Esophagus muscularis mucosa (tissue), 4 donors: ENCODE data around the gene CDH4.

Source experiments
- EP300 ChIP-seq: sonication (generic); formaldehyde crosslinking; IDR thresholded peaks from one replicate; pipeline ENCODE4 v1.6.1; 2017; ENCODE audit warnings: antibody characterized with exemption
- POLR2A ChIP-seq: fragments of 450-650 bp; IDR thresholded peaks from one replicate; pipeline ENCODE4 v1.6.1; 2017; ENCODE audit warnings: antibody characterized with exemption, moderate library complexity, mild to moderate bottlenecking, low read depth
- POLR2AphosphoS5 ChIP-seq, 2 donors: sonication (generic); formaldehyde crosslinking; IDR thresholded peaks; one replicate each; pipeline ENCODE4 v1.6.1; 2017; ENCODE audit warnings: antibody characterized with exemption in 2 of 2
- TF ChIP-seq, protein P1 (sequence below), 3 experiments: fragments of 200-600 bp in 2 of 3; fragments of 450-650 bp in 1 of 3; sonication (generic) in 2 of 3; IDR thresholded peaks; one replicate each; pipeline ENCODE4 v1.5.1; 2017 to 2019; ENCODE audit warnings: antibody characterized with exemption in 3 of 3, mild to moderate bottlenecking in 2 of 3, moderate library complexity in 1 of 3

- TF ChIP-seq, protein P1, sequence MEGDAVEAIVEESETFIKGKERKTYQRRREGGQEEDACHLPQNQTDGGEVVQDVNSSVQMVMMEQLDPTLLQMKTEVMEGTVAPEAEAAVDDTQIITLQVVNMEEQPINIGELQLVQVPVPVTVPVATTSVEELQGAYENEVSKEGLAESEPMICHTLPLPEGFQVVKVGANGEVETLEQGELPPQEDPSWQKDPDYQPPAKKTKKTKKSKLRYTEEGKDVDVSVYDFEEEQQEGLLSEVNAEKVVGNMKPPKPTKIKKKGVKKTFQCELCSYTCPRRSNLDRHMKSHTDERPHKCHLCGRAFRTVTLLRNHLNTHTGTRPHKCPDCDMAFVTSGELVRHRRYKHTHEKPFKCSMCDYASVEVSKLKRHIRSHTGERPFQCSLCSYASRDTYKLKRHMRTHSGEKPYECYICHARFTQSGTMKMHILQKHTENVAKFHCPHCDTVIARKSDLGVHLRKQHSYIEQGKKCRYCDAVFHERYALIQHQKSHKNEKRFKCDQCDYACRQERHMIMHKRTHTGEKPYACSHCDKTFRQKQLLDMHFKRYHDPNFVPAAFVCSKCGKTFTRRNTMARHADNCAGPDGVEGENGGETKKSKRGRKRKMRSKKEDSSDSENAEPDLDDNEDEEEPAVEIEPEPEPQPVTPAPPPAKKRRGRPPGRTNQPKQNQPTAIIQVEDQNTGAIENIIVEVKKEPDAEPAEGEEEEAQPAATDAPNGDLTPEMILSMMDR (IDR thresholded peaks at IDR 0.05): no peak
- no peak for TF ChIP-seq POLR2AphosphoS5 (IDR thresholded peaks at IDR 0.05)
- TF ChIP-seq EP300: no peak
- no peak for TF ChIP-seq POLR2A
Observed at GRCh38 chr20:61982951-61983315, 730.9 kb downstream of the CDH4 start.
